HepG2 (cell line): ENCODE data around the gene NDRG3. TPM values are rescaled to one million over a fixed set of nuclear protein-coding genes. Genes with fewer than 3 reads are reported as not detected.

Experiments
- FOSL2 ChIP-seq: sonication (generic); formaldehyde crosslinking; IDR thresholded peaks from 2 replicates; pipeline ENCODE4 v1.4.0; 2020; ENCODE audit warnings: missing genetic modification reagents
- FOXM1 ChIP-seq: sonication (generic); formaldehyde crosslinking; IDR thresholded peaks from 2 replicates; pipeline ENCODE4 v1.5.0; 2020; ENCODE audit warnings: missing genetic modification reagents
- GABPB1 ChIP-seq: IDR thresholded peaks from 2 replicates; pipeline ENCODE4 v1.6.1; 2016; ENCODE audit warnings: mild to moderate bottlenecking, missing genetic modification reagents, moderate library complexity, missing compliant biosample characterization
- MTF1 ChIP-seq: sonication (generic); formaldehyde crosslinking; IDR thresholded peaks from 2 replicates; pipeline ENCODE4 v1.5.0; 2020; ENCODE audit warnings: missing genetic modification reagents
- NCOR1 ChIP-seq: fragments of 200-600 bp; sonication (generic); IDR thresholded peaks from 2 replicates; pipeline ENCODE4 v1.7.0; 2017; ENCODE audit warnings: antibody characterized with exemption, low read length, borderline replicate concordance
- NR1H2 ChIP-seq: sonication (generic); formaldehyde crosslinking; IDR thresholded peaks from 2 replicates; pipeline ENCODE4 v1.8.1; 2022; ENCODE audit warnings: low read depth, missing genetic modification reagents, borderline replicate concordance
- PAWR ChIP-seq: sonication (generic); formaldehyde crosslinking; IDR thresholded peaks from 2 replicates; pipeline ENCODE4 v1.4.0; 2020; ENCODE audit warnings: missing genetic modification reagents, mild to moderate bottlenecking, borderline replicate concordance
- PRPF4 ChIP-seq: fragments of 200-400 bp; formaldehyde crosslinking; IDR thresholded peaks from 2 replicates; pipeline ENCODE4 v1.6.1; 2016; ENCODE audit warnings: low read length, low read depth; ENCODE audit not compliant: poor library complexity, severe bottlenecking
- SP4 ChIP-seq: sonication (generic); formaldehyde crosslinking; IDR thresholded peaks from 2 replicates; pipeline ENCODE4 v1.8.1; 2023; ENCODE audit warnings: mild to moderate bottlenecking, missing genetic modification reagents
- THAP11 ChIP-seq: IDR thresholded peaks from 2 replicates; pipeline ENCODE4 v1.6.1; 2016; ENCODE audit warnings: missing biosample characterization, missing genetic modification reagents
- YEATS2 ChIP-seq: sonication (generic); formaldehyde crosslinking; IDR thresholded peaks from 2 replicates; pipeline ENCODE4 v1.4.0; 2020; ENCODE audit warnings: missing genetic modification reagents, borderline replicate concordance
- ZBTB3 ChIP-seq: sonication (generic); formaldehyde crosslinking; IDR thresholded peaks from 2 replicates; pipeline ENCODE4 v1.4.0; 2020; ENCODE audit warnings: low read depth, mild to moderate bottlenecking, moderate library complexity, missing genetic modification reagents, borderline replicate concordance
- ZFP62 ChIP-seq: sonication (generic); formaldehyde crosslinking; IDR thresholded peaks from 2 replicates; pipeline ENCODE4 v1.4.0; 2020; ENCODE audit warnings: missing genetic modification reagents
- ZNF232 ChIP-seq: sonication (generic); formaldehyde crosslinking; IDR thresholded peaks from 2 replicates; pipeline ENCODE4 v1.4.0; 2020; ENCODE audit warnings: missing genetic modification reagents, borderline replicate concordance
- ZNF335 ChIP-seq: sonication (generic); formaldehyde crosslinking; IDR thresholded peaks from 2 replicates; pipeline ENCODE4 v1.4.0; 2020; ENCODE audit warnings: missing genetic modification reagents
- ZNF615 ChIP-seq: sonication (generic); formaldehyde crosslinking; IDR thresholded peaks from 2 replicates; pipeline ENCODE4 v1.5.0; 2020; ENCODE audit warnings: mild to moderate bottlenecking, missing genetic modification reagents, borderline replicate concordance
- ZNF652 ChIP-seq: IDR thresholded peaks from 2 replicates; pipeline ENCODE4 v1.6.1; 2016; ENCODE audit warnings: low read depth, borderline replicate concordance
- ZNF720 ChIP-seq: sonication (generic); formaldehyde crosslinking; IDR thresholded peaks from 2 replicates; pipeline ENCODE4 v1.4.0; 2020; ENCODE audit warnings: missing genetic modification reagents
- polyA plus RNA-seq, 8 experiments: library from polyadenylated mRNA; depleted of rRNA in 3 of 8; stranded (reverse) in 7 of 8; unstranded in 1 of 8; fragments of >200 nt; fragmentation: Illumina TruSeq in 4 of 8; extraction: Trizol in 4 of 8; gene quantifications; 2 replicates each; pipeline versions ENCODE4 v1.2.1 to v1.2.3, GENCODE V29; 2011 to 2016; ENCODE audit warnings: low read depth in 4 of 8, missing spikeins in 1 of 8, mixed read lengths in 1 of 8; ENCODE audit not compliant: insufficient read depth in 1 of 8
- total RNA-seq, 5 experiments: library from RNA; depleted of rRNA; stranded (reverse); fragments of >200 nt; fragmentation: Illumina TruSeq; extraction: Trizol; gene quantifications; 2 replicates each; pipeline ENCODE4 v1.2.3, GENCODE V29; 2016; ENCODE audit warnings: low read depth in 1 of 5
- TF ChIP-seq, protein P1 (sequence below): sonication (generic); formaldehyde crosslinking; IDR thresholded peaks from 2 replicates; pipeline ENCODE4 v1.4.0; 2020; ENCODE audit warnings: missing genetic modification reagents
- TF ChIP-seq, protein P2 (sequence below): sonication (generic); formaldehyde crosslinking; IDR thresholded peaks from 2 replicates; pipeline ENCODE4 v1.4.0; 2020; ENCODE audit warnings: missing genetic modification reagents; ENCODE audit errors: not compliant biosample characterization
- TF ChIP-seq, protein P3 (sequence below): sonication (generic); formaldehyde crosslinking; IDR thresholded peaks from 2 replicates; pipeline ENCODE4 v1.9.0; 2021; ENCODE audit warnings: missing genetic modification reagents, borderline replicate concordance
- TF ChIP-seq, protein P4 (sequence below): sonication (generic); formaldehyde crosslinking; IDR thresholded peaks from 2 replicates; pipeline ENCODE4 v1.8.0; 2023; ENCODE audit warnings: mild to moderate bottlenecking, missing genetic modification reagents
- TF ChIP-seq, protein P5 (sequence below): sonication (generic); formaldehyde crosslinking; IDR thresholded peaks from 2 replicates; pipeline ENCODE4 v1.8.1; 2022; ENCODE audit warnings: mild to moderate bottlenecking, missing genetic modification reagents

NDRG3 gene
- total and polyA plus RNA-seq, 2 of the 13 experiments (the other 11 are each of a cell fraction or from before 2014, with no cell fraction given): 36.0 to 40.5 TPM

DNA sequence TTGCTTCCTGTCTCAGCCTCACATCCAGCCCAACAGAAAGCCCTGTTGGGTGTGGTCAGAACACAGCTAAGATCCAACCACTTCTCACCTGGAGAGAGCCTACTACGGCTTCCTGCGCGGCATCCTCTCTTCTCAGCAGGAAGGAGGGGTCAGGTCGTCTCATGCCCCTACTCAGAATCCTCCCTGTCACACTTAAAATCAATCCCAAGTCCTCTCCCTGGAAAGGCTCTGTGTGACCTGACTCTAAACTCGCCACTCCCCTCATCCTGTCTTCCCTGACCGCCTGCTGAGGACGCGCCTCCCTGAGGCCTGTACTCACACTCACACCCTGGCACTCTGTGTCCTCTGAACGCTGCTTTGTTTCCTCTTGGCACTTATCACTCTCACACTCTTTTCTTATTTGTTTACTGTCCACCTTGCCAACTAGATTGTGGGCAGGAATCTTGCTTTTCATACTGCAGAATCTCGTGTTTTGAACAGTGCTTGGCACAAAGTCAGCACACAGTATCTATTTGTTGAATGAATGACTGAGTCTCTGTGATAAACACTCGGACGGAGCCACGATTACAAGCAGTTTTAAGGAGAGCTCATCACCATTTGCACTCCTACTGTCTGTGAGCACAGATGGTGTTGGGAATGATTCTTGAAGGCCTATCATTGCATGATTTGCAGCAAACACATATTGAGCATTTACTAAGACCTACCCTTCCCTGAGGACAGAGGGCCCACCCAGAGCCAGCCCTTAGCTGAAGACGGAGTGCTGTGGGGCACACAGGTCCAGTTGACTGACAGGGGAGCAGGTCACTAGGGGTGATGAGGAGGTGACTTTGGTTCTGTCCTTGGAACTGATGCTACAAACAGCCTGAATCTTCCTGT, 121.6 kb downstream of the NDRG3 start (continued):
- TF ChIP-seq, protein P1, sequence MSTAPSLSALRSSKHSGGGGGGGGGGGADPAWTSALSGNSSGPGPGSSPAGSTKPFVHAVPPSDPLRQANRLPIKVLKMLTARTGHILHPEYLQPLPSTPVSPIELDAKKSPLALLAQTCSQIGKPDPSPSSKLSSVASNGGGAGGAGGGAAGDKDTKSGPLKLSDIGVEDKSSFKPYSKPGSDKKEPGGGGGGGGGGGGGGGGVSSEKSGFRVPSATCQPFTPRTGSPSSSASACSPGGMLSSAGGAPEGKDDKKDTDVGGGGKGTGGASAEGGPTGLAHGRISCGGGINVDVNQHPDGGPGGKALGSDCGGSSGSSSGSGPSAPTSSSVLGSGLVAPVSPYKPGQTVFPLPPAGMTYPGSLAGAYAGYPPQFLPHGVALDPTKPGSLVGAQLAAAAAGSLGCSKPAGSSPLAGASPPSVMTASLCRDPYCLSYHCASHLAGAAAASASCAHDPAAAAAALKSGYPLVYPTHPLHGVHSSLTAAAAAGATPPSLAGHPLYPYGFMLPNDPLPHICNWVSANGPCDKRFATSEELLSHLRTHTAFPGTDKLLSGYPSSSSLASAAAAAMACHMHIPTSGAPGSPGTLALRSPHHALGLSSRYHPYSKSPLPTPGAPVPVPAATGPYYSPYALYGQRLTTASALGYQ (CRISPR knock-in tag): no peak
- TF ChIP-seq ZNF232 (CRISPR knock-in tag): no peak
- no peak for TF ChIP-seq PAWR
- TF ChIP-seq, protein P2, sequence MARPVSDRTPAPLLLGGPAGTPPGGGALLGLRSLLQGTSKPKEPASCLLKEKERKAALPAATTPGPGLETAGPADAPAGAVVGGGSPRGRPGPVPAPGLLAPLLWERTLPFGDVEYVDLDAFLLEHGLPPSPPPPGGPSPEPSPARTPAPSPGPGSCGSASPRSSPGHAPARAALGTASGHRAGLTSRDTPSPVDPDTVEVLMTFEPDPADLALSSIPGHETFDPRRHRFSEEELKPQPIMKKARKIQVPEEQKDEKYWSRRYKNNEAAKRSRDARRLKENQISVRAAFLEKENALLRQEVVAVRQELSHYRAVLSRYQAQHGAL: no peak
- no peak for TF ChIP-seq NCOR1
- TF ChIP-seq ZNF615 (CRISPR knock-in tag): no peak
- TF ChIP-seq, protein P3, sequence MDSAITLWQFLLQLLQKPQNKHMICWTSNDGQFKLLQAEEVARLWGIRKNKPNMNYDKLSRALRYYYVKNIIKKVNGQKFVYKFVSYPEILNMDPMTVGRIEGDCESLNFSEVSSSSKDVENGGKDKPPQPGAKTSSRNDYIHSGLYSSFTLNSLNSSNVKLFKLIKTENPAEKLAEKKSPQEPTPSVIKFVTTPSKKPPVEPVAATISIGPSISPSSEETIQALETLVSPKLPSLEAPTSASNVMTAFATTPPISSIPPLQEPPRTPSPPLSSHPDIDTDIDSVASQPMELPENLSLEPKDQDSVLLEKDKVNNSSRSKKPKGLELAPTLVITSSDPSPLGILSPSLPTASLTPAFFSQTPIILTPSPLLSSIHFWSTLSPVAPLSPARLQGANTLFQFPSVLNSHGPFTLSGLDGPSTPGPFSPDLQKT (CRISPR knock-in tag): no peak
- no peak for TF ChIP-seq ZFP62 (CRISPR knock-in tag)
- TF ChIP-seq SP4 (CRISPR knock-in tag): peak; percentile 38; the same call in 1 of the 2 replicates
- no peak for TF ChIP-seq ZNF652 (CRISPR knock-in tag)
- TF ChIP-seq FOSL2: no peak
- TF ChIP-seq NR1H2 (CRISPR knock-in tag): no peak
- TF ChIP-seq, protein P4, sequence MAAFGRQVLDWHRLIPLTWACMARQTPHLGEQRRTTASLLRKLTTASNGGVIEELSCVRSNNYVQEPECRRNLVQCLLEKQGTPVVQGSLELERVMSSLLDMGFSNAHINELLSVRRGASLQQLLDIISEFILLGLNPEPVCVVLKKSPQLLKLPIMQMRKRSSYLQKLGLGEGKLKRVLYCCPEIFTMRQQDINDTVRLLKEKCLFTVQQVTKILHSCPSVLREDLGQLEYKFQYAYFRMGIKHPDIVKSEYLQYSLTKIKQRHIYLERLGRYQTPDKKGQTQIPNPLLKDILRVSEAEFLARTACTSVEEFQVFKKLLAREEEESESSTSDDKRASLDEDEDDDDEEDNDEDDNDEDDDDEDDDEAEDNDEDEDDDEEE: no peak; the same call in 1 of the 2 replicates
- no peak for TF ChIP-seq GABPB1
- no peak for TF ChIP-seq YEATS2 (CRISPR knock-in tag)
- TF ChIP-seq, protein P5, sequence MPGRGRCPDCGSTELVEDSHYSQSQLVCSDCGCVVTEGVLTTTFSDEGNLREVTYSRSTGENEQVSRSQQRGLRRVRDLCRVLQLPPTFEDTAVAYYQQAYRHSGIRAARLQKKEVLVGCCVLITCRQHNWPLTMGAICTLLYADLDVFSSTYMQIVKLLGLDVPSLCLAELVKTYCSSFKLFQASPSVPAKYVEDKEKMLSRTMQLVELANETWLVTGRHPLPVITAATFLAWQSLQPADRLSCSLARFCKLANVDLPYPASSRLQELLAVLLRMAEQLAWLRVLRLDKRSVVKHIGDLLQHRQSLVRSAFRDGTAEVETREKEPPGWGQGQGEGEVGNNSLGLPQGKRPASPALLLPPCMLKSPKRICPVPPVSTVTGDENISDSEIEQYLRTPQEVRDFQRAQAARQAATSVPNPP (CRISPR knock-in tag): no peak
- no peak for TF ChIP-seq MTF1 (CRISPR knock-in tag)
- TF ChIP-seq FOXM1 (CRISPR knock-in tag): no peak
- no peak for TF ChIP-seq PRPF4
- TF ChIP-seq ZBTB3 (CRISPR knock-in tag): no peak
- peak; percentile 31; the same call in 1 of the 2 replicates for TF ChIP-seq ZNF335 (CRISPR knock-in tag)
- no peak for TF ChIP-seq THAP11
- TF ChIP-seq ZNF720 (CRISPR knock-in tag): no peak
